Upper lobe of left lung (tissue), 6 donors: Measurements from ENCODE around the gene MAML2. TPM values are rescaled to one million over a fixed set of nuclear protein-coding genes. Genes with fewer than 3 reads are reported as not detected.
"Not testable (repeated sequence)": the region's sequence is repeated elsewhere in the genome, so short reads cannot be mapped to it uniquely, and the experiment has no call there.

ENCODE experiments used
- ATAC-seq, 2 donors: fragments of 200-7000 bp; cut with Tn5 transposase; one replicate each; pipeline ENCODE4 v1.9.1; 2022; ENCODE audit warnings: mild to moderate bottlenecking in 2 of 2, moderate library complexity in 2 of 2; ENCODE audit not compliant: low FRiP score in 2 of 2
- DNase-seq, 2 donors: peaks; one replicate each; pipeline ENCODE4 v3.0.0-alpha.2; 2019 to 2020
- H3K27ac ChIP-seq, 4 donors: fragments of 200-600 bp; sonication (generic); one replicate each; pipeline ENCODE4 v1.5.1; 2016 to 2019
- H3K27me3 ChIP-seq, 4 donors: fragments of 200-600 bp; sonication (generic); one replicate each; pipeline ENCODE4 v1.5.1; 2017 to 2019
- H3K36me3 ChIP-seq, 4 donors: fragments of 200-600 bp; sonication (generic); one replicate each; pipeline ENCODE4 v1.5.1; 2016 to 2019
- H3K4me1 ChIP-seq, 4 donors: fragments of 200-600 bp; sonication (generic); one replicate each; pipeline ENCODE4 v1.5.1; 2018 to 2019
- H3K4me3 ChIP-seq, 4 donors: fragments of 200-600 bp; sonication (generic); one replicate each; pipeline ENCODE4 v1.5.1; 2017 to 2019; ENCODE audit warnings: mild to moderate bottlenecking in 2 of 4, moderate library complexity in 1 of 4
- H3K9me3 ChIP-seq, 4 donors: fragments of 200-600 bp; sonication (generic); one replicate each; pipeline ENCODE4 v1.5.1; 2018 to 2019
- EP300 ChIP-seq, 4 donors: sonication (generic); formaldehyde crosslinking; IDR thresholded peaks; one replicate each; pipeline ENCODE4 v1.5.1; 2017; ENCODE audit warnings: antibody characterized with exemption in 4 of 4, control low read depth in 2 of 4
- POLR2A ChIP-seq, 4 donors: fragments of 450-650 bp; IDR thresholded peaks; one replicate each; pipeline ENCODE4 v1.5.1; 2016 to 2017; ENCODE audit warnings: antibody characterized with exemption in 4 of 4, mild to moderate bottlenecking in 2 of 4
- POLR2AphosphoS5 ChIP-seq, 2 donors: sonication (generic); formaldehyde crosslinking; IDR thresholded peaks; one replicate each; pipeline ENCODE4 v1.5.1; 2017; ENCODE audit warnings: antibody characterized with exemption in 2 of 2
- WGBS, 2 donors: methylation state at CpG; one replicate each; pipeline ENCODE4 v1.1.5; 2017 to 2018; 5-methylcytosine and 5-hydroxymethylcytosine counted together
- total RNA-seq, 6 donors: library from RNA; depleted of rRNA in 4 of 6; stranded (reverse); fragments of >200 nt in 4 of 6; gene quantifications; one replicate each; pipeline versions ENCODE4 v1.1.0 to v1.2.1, GENCODE V29; 2016 to 2021
- TF ChIP-seq, protein P1 (sequence below), 6 experiments: fragments of 450-650 bp in 4 of 6; fragments of 200-600 bp in 2 of 6; sonication (generic) in 2 of 6; IDR thresholded peaks; one replicate each; pipeline ENCODE4 v1.5.1; 2016 to 2019; ENCODE audit warnings: antibody characterized with exemption in 6 of 6
- donor health status: DM: no; HTN: no; CAD: no; lungs with moderate emphysema.
- donor health status: DM: no; HTN: yes; CAD: no; lungs with severe emphysema.

The MAML2 gene
- total RNA-seq, 6 donors from 2014 or later: 19.5 to 36.6 (median 26.3) TPM

DNA sequence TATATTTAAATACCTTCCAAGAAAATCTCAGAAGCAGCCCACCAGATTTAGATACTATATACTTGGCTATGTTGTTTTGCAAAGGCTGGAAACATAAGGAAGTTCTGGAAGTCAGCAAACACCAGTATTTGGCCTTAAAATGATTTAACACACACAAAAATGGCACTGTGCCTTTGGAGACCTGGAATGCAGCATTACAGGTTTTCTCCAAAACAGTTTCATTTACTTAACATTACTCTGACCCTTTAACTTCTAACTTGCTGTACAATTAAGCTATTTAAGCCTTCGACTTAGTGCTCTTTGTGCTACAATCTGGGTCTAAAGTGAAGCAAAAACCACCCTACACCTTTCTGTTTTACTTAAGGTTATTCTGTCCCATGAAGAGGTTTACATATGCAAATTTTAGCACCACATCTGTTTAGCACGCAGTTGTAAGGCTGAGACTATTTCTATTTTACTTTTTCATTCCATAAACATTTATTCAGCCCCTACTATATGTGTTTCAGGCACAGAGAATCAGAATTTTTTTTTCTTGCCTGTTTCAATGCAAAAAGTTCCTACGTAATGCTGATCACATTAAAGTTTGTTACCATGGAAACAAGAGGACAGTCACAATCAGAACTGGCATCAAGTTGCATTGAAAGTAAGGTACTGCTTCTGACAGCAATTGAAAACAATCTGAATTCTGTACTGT is 70.3 kb downstream of the MAML2 start:
- TF ChIP-seq POLR2A (IDR thresholded peaks at IDR 0.05): no peak
- TF ChIP-seq EP300 (IDR thresholded peaks at IDR 0.05): no peak
- TF ChIP-seq POLR2AphosphoS5 (IDR thresholded peaks at IDR 0.05): no peak
- TF ChIP-seq, protein P1, sequence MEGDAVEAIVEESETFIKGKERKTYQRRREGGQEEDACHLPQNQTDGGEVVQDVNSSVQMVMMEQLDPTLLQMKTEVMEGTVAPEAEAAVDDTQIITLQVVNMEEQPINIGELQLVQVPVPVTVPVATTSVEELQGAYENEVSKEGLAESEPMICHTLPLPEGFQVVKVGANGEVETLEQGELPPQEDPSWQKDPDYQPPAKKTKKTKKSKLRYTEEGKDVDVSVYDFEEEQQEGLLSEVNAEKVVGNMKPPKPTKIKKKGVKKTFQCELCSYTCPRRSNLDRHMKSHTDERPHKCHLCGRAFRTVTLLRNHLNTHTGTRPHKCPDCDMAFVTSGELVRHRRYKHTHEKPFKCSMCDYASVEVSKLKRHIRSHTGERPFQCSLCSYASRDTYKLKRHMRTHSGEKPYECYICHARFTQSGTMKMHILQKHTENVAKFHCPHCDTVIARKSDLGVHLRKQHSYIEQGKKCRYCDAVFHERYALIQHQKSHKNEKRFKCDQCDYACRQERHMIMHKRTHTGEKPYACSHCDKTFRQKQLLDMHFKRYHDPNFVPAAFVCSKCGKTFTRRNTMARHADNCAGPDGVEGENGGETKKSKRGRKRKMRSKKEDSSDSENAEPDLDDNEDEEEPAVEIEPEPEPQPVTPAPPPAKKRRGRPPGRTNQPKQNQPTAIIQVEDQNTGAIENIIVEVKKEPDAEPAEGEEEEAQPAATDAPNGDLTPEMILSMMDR (IDR thresholded peaks at IDR 0.05): no peak
- Histone ChIP-seq H3K27ac (peak overlapping the region; percentile 39 to 64 (median 52)), H3K4me3 (no peak overlapping the region), H3K36me3 (no peaks in the 10 kb centered on the region), H3K27me3 (no peaks in the 10 kb centered on the region), H3K9me3 (no peaks in the 10 kb centered on the region), H3K4me1 (peaks cover 6 to 24% (median 16%) of the 10 kb centered on the region in 4 donors)
- 58 to 68% methylated on average over 3 of the region's 3 CpGs for WGBS, 2 donors
- DNase-seq: peak in 1 of 2 donors; percentile 26
- ATAC-seq: peak; percentile 38 to 49

DNA sequence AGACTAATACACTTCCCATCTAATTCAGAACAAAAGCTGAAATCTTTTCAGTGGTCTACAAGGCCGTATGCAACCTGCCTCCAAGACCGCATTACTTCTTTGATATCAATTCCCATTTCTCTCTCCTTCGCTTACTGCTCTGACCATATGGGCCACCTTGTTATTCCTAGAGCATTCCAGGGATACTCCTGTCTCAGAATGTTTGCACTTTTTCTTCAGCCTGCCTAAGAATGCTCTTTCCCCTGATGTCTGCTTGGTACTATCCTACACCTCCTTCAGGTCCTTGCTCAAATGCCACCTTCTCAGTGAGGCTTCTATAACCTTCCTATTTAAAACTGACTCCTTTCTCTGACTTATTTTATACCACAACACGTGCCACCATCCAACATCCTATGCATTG is 71.2 kb downstream of the MAML2 start:
- H3K9me3 ChIP-seq: no peaks in the 10 kb centered on the region
- 90 to 91% methylated on average over 4 of the region's 4 CpGs for WGBS, 2 donors
- H3K4me3 ChIP-seq: no peak overlapping the region
- TF ChIP-seq POLR2AphosphoS5 (IDR thresholded peaks at IDR 0.05) (no peak), EP300 (IDR thresholded peaks at IDR 0.05) (no peak), POLR2A (IDR thresholded peaks at IDR 0.05) (no peak)
- TF ChIP-seq, protein P1 (IDR thresholded peaks at IDR 0.05): no peak
- ATAC-seq (no peak), DNase-seq (no peak)
- peaks cover 15 to 33% (median 23%) of the 10 kb centered on the region in 4 donors for H3K4me1 ChIP-seq
- no peak overlapping the region for H3K27ac ChIP-seq
- no peaks in the 10 kb centered on the region for H3K27me3 ChIP-seq
- no peaks in the 10 kb centered on the region for H3K36me3 ChIP-seq

DNA sequence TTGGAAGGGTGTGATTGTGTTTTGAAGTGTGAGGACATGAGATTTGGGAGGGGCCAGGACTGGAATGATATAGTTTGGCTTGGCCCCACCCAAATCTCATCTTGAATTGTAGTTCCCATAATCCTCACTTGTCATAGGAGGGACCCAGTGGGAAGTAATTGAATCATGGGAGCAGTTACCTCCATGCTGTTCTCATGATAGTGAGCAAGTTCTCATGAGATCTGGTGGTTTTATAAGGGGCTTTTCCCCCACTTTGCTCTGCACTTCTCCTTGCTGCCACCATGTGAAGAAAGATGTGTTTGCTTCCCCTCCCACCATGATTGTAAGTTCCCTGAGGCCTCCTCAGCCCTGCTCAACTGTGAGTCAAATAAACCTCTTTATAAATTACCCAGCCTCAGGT is 71.6 kb downstream of the MAML2 start:
- peaks cover 18 to 34% (median 22%) of the 10 kb centered on the region in 4 donors for H3K4me1 ChIP-seq
- not testable (repeated sequence) for H3K27ac ChIP-seq, H3K9me3 ChIP-seq, H3K4me3 ChIP-seq, ATAC-seq, H3K36me3 ChIP-seq, H3K27me3 ChIP-seq, DNase-seq

DNA sequence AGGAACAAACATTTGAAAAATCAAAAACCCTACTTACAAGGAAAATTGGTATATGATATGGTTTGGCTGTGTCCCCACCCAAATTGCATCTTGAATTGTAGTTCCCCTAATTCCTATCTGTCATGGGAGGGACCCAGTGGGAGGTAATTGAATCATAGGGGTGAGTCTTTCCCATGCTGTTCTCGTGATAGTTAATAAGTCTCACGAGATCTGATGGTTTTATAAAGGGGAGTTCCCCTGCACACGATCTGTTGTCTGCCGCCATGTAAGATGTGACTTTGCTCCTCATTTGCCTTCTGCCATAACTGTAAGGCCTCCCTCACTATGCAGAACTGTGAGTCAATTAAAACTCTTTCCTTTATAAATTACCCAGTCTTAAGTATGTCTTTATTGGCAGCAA is 74.5 kb downstream of the MAML2 start:
- DNase-seq, H3K4me3 ChIP-seq, H3K27me3 ChIP-seq, ATAC-seq, H3K9me3 ChIP-seq, H3K36me3 ChIP-seq: not testable (repeated sequence)
- Histone ChIP-seq H3K27ac (peak overlapping the region in 1 of 4 donors; percentile 65), H3K4me1 (peaks cover 41 to 49% (median 45%) of the 10 kb centered on the region in 4 donors)
- WGBS, 2 donors: 92 to 97% methylated on average over 4 of the region's 4 CpGs

GRCh38 chr11:96267496-96268032 is 75.4 kb downstream of the MAML2 start:
- Histone ChIP-seq H3K36me3 (no peaks in the 10 kb centered on the region), H3K27me3 (no peaks in the 10 kb centered on the region), H3K27ac (peak overlapping the region; percentile 50 to 76 (median 68)), H3K9me3 (no peaks in the 10 kb centered on the region), H3K4me1 (peaks cover 44 to 57% (median 49%) of the 10 kb centered on the region in 4 donors), H3K4me3 (no peak overlapping the region)
- 17 to 35% methylated on average over 2 of the region's 2 CpGs for WGBS, 2 donors
- ATAC-seq: no peak
- TF ChIP-seq, protein P1 (IDR thresholded peaks at IDR 0.05): no peak
- TF ChIP-seq EP300 (IDR thresholded peaks at IDR 0.05) (no peak), POLR2A (IDR thresholded peaks at IDR 0.05) (no peak), POLR2AphosphoS5 (IDR thresholded peaks at IDR 0.05) (no peak)
- no peak for DNase-seq
